ENCODE data around the gene PPL.
"Not testable (repeated sequence)": the region's sequence is repeated elsewhere in the genome, so short reads cannot be mapped to it uniquely, and the experiment has no call there.

The PPL gene

GRCh38 chr16:4933871-4934395 is 3.0 kb downstream of the PPL start:
- no peak for DNase-seq

- DNase-seq: no peak
Observed at GRCh38 chr16:4933433-4933832, 3.5 kb downstream of the PPL start.

- no peak for DNase-seq
Observed at GRCh38 chr16:4931381-4931780, 5.6 kb downstream of the PPL start.

GRCh38 chr16:4929619-4930018 is 7.3 kb downstream of the PPL start:
- DNase-seq: not testable (repeated sequence)

- DNase-seq: no peak
Observed at GRCh38 chr16:4928227-4928626, 8.7 kb downstream of the PPL start.

GRCh38 chr16:4927661-4928060 is 9.3 kb downstream of the PPL start:
- DNase-seq: no peak

GRCh38 chr16:4926928-4927327 is 10.0 kb downstream of the PPL start:
- no peak for DNase-seq

GRCh38 chr16:4925791-4926190 is 11.2 kb downstream of the PPL start:
- no peak for DNase-seq

- DNase-seq: no peak
Observed at GRCh38 chr16:4925293-4925607, 11.7 kb downstream of the PPL start.

- DNase-seq: peak; percentile 19
Observed at GRCh38 chr16:4924593-4925292, 12.2 kb downstream of the PPL start.

GRCh38 chr16:4923853-4924252 is 13.1 kb downstream of the PPL start:
- DNase-seq: no peak

GRCh38 chr16:4922721-4923342 is 14.1 kb downstream of the PPL start:
- DNase-seq: no peak

- DNase-seq: no peak
Observed at GRCh38 chr16:4920826-4921225, 16.1 kb downstream of the PPL start.

GRCh38 chr16:4918781-4919251 is 18.1 kb downstream of the PPL start:
- DNase-seq: no peak

GRCh38 chr16:4917117-4917516 is 19.8 kb downstream of the PPL start:
- no peak for DNase-seq

GRCh38 chr16:4915226-4915761 is 21.7 kb downstream of the PPL start:
- DNase-seq: no peak

GRCh38 chr16:4914528-4915225 is 22.3 kb downstream of the PPL start:
- DNase-seq: no peak

GRCh38 chr16:4913774-4914525 is 23.0 kb downstream of the PPL start:
- no peak for DNase-seq

GRCh38 chr16:4913130-4913773 is 23.7 kb downstream of the PPL start:
- DNase-seq: no peak

- no peak for DNase-seq
Observed at GRCh38 chr16:4911970-4912386, 25.0 kb downstream of the PPL start.

- DNase-seq: no peak
Observed at GRCh38 chr16:4910828-4911227, 26.1 kb downstream of the PPL start.

- DNase-seq: no peak
Observed at GRCh38 chr16:4909825-4910224, 27.1 kb downstream of the PPL start.
